ENCODE data around the gene AKAP6. TPM values are rescaled to one million over a fixed set of nuclear protein-coding genes. Genes with fewer than 3 reads are reported as not detected.

AKAP6 gene
- total RNA-seq, 2 experiments from 2014 or later: 0.13 to 0.72 TPM

- ChIA-PET POLR2A (interaction anchor here (0.5 kb wide), 1 partner anchor 1244 kb away, joined by 3 read pairs; no protein-coding TSS in a partner anchor), CTCF (ENCODE audit: unreplicated experiment) (no interaction called here)
- TF ChIP-seq EZH2phosphoT487 (IDR thresholded peaks at IDR 0.05; ENCODE audit: borderline replicate concordance, low read depth, low read length): no peak
- no peak for TF ChIP-seq CTCF (conservative IDR thresholded peaks at IDR 0.05; ENCODE audit: low read length)
Measured at GRCh38 chr14:32472512-32473463, 143.7 kb downstream of the AKAP6 start.

GRCh38 chr14:32473464-32473855 lies 144.4 kb downstream of the AKAP6 start:
- Histone ChIP-seq H3K4me3 (ENCODE audit: low read depth, low read length, poor library complexity, severe bottlenecking) (no peak overlapping the region), H2AFZ (ENCODE audit: low read length) (no peak overlapping the region), H3K36me3 (ENCODE audit: insufficient read depth, low read length) (no peaks in the 10 kb centered on the region), H3K4me2 (ENCODE audit: low read length) (no peak overlapping the region), H3K4me1 (ENCODE audit: insufficient read depth, low read length, poor library complexity, severe bottlenecking) (no peaks in the 10 kb centered on the region), H3K79me2 (ENCODE audit: insufficient read depth, low read depth, low read length) (no peaks in the 10 kb centered on the region), H3K9me2 (ENCODE audit: insufficient read depth, low read length) (no peaks in the 10 kb centered on the region), H4K20me1 (ENCODE audit: insufficient read depth, low read length) (no peaks in the 10 kb centered on the region), H3K9me3 (ENCODE audit: low read length) (no peaks in the 10 kb centered on the region), H3K27ac (ENCODE audit: low read depth, low read length, poor library complexity, severe bottlenecking) (no peak overlapping the region)
- BruUV-seq (replicated peaks): no TSS peak
- ChIA-PET CTCF (ENCODE audit: unreplicated experiment) (no interaction called here), POLR2A (no interaction called here)
- intact Hi-C loops (cut with micrococcal nuclease; ENCODE audit: unreplicated experiment): loop anchor here (10.0 kb wide), 1 partner anchor 549 kb away; no protein-coding TSS in a partner anchor
- no peak for DNase-seq (ENCODE audit: low spot score)
- TF ChIP-seq CTCF (conservative IDR thresholded peaks at IDR 0.05; ENCODE audit: low read length): no peak
- no peak for TF ChIP-seq EZH2phosphoT487 (IDR thresholded peaks at IDR 0.05; ENCODE audit: borderline replicate concordance, low read depth, low read length)

More at GRCh38 chr14:32472512-32473463, 143.7 kb downstream of the AKAP6 start:
- Histone ChIP-seq H3K27ac (ENCODE audit: low read depth, low read length, poor library complexity, severe bottlenecking) (no peak overlapping the region), H3K4me3 (ENCODE audit: low read depth, low read length, poor library complexity, severe bottlenecking) (no peak overlapping the region), H3K9me3 (ENCODE audit: low read length) (no peaks in the 10 kb centered on the region), H2AFZ (ENCODE audit: low read length) (no peak overlapping the region), H4K20me1 (ENCODE audit: insufficient read depth, low read length) (no peaks in the 10 kb centered on the region), H3K79me2 (ENCODE audit: insufficient read depth, low read depth, low read length) (no peaks in the 10 kb centered on the region), H3K4me1 (ENCODE audit: insufficient read depth, low read length, poor library complexity, severe bottlenecking) (no peaks in the 10 kb centered on the region), H3K9me2 (ENCODE audit: insufficient read depth, low read length) (no peaks in the 10 kb centered on the region), H3K4me2 (ENCODE audit: low read length) (no peak overlapping the region), H3K36me3 (ENCODE audit: insufficient read depth, low read length) (no peaks in the 10 kb centered on the region)
- no TSS peak for BruUV-seq (replicated peaks)
- intact Hi-C loops (cut with micrococcal nuclease; ENCODE audit: unreplicated experiment): loop anchor here (10.0 kb wide), 1 partner anchor 548 kb away; no protein-coding TSS in a partner anchor
- no peak for DNase-seq (ENCODE audit: low spot score)

Measured in OCI-LY7 (cell line).